ENCODE measurements around the gene ARHGEF9. TPM values are rescaled to one million over a fixed set of nuclear protein-coding genes. Genes with fewer than 3 reads are reported as not detected.

The ARHGEF9 gene
- total and polyA plus RNA-seq, 2 of the 8 experiments (the other 6 are each of a cell fraction or from before 2014, with no cell fraction given): 28.7 to 31.8 TPM

DNA sequence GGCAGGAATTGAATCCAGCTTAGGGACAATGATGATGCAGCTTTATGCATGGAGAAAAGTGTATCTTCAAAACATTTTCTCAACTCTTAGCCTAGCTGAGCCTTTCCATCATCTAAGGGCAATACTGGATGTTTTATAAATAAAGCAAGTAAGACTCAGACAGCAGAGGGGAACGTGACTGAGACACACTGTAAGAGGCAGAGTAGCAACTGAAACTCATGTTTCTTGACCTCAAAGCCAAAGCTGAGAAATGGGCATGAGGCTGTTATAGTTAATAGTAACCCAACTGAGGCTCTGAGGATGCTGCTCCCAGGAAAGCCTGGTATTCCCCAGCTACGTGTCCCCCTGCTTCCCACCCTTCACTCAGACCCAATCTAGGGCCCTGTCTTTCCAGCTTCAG lies 44.6 kb downstream of the ARHGEF9 start:
- no peak overlapping the region for H3K4me3 ChIP-seq (ENCODE audit: extremely low read depth in 1 of 4, insufficient read depth in 2 of 4, low read depth in 3 of 4, low read length in 4 of 4)
- no peak overlapping the region for H3K18ac ChIP-seq (ENCODE audit: extremely low read depth, low read length)
- H3K36me3 ChIP-seq (ENCODE audit: control insufficient read depth in 2 of 4, insufficient read depth in 4 of 4, low read length in 3 of 4): no peaks in the 10 kb centered on the region
- no peak overlapping the region for H2AFZ ChIP-seq (ENCODE audit: low read length)
- no peak overlapping the region for H2BK15ac ChIP-seq (ENCODE audit: low read length)
- H4K8ac ChIP-seq (ENCODE audit: extremely low read depth, insufficient read depth, low read length): no peak overlapping the region
- H3K79me1 ChIP-seq (ENCODE audit: low read depth, low read length): 0 out of 2 replicates have a peak, but pooled peaks cover 3% of the 10 kb centered on the region
- H4K5ac ChIP-seq (ENCODE audit: insufficient read length, low read depth, low read length): no peak overlapping the region
- CTCF ChIA-PET (ENCODE audit: partially characterized antibody): interaction anchor here (0.7 to 1.3 kb wide), 4 partner anchors 10 to 20 kb away, joined by 3 read pairs; no protein-coding TSS in a partner anchor
- H3K4ac ChIP-seq (replicated peaks; ENCODE audit: insufficient read length, low read depth, low read length): no peak overlapping the region
- no peaks in the 10 kb centered on the region for H3K23me2 ChIP-seq (ENCODE audit: low read depth, low read length)
- FAIRE-seq (no peak), DNase-seq (ENCODE audit: low read depth in 1 of 2, low spot score in 2 of 2) (no peak)
- no peak overlapping the region for H3K56ac ChIP-seq (replicated peaks; ENCODE audit: insufficient read length, low read depth, low read length)
- WGBS, 2 experiments (ENCODE audit: extremely low coverage in 1 of 2, insufficient coverage in 1 of 2, insufficient read length in 1 of 2, insufficient replicate concordance in 2 of 2, low coverage in 1 of 2, low lambda C conversion rate in 2 of 2, missing lambda C conversion rate in 1 of 2): 82% methylated on average over 2 of the region's 2 CpGs; no CpG with 5 or more reads in 1 of the 2 experiments
- no peak overlapping the region for H4K91ac ChIP-seq (replicated peaks; ENCODE audit: insufficient read length, low read length)
- H2BK20ac ChIP-seq (ENCODE audit: low read length): no peak overlapping the region
- no peak overlapping the region for H3K27ac ChIP-seq (ENCODE audit: low read depth, low read length)
- no peak overlapping the region for H2AK5ac ChIP-seq (ENCODE audit: low read depth, low read length)
- H3K9ac ChIP-seq (replicated peaks in 1 of 4; ENCODE audit: extremely low read depth in 1 of 4, low read depth in 3 of 4, low read length in 3 of 4): no peak overlapping the region
- no peak overlapping the region for H3K23ac ChIP-seq (ENCODE audit: insufficient read length)
- no peak overlapping the region for H2BK5ac ChIP-seq (ENCODE audit: low read depth, low read length)
- no peak overlapping the region for H2BK12ac ChIP-seq (ENCODE audit: low read depth, low read length)
- no peaks in the 10 kb centered on the region for H3K27me3 ChIP-seq (replicated peaks in 1 of 4; ENCODE audit: control insufficient read depth in 3 of 4, extremely low read depth in 1 of 4, insufficient read depth in 3 of 4, low read length in 3 of 4)
- H4K20me1 ChIP-seq (replicated peaks in 1 of 2; ENCODE audit: control insufficient read depth in 1 of 2, insufficient read depth in 2 of 2, low read length in 2 of 2): peaks cover 0 to 9% of the 10 kb centered on the region in 2 experiments
- POLR2A ChIA-PET (ENCODE audit: partially characterized antibody): interaction anchor here (0.9 to 1.1 kb wide), 2 partner anchors 12 kb away, joined by 3 read pairs; no protein-coding TSS in a partner anchor
- no peak overlapping the region for H2BK120ac ChIP-seq (replicated peaks; ENCODE audit: low read depth, low read length)
- H3K9me3 ChIP-seq (ENCODE audit: insufficient read depth in 2 of 2, low read depth in 1 of 2, low read length in 1 of 2): no peaks in the 10 kb centered on the region
- peaks cover 0 to 71% of the 10 kb centered on the region in 2 experiments; a peak in 2 of 4 replicates for H3K79me2 ChIP-seq (ENCODE audit: control insufficient read depth in 1 of 2, insufficient read depth in 2 of 2, low read length in 2 of 2)
- no peaks in the 10 kb centered on the region; a peak in 1 of 7 replicates for H3K4me1 ChIP-seq (replicated peaks in 1 of 4; ENCODE audit: control insufficient read depth in 3 of 4, insufficient read depth in 4 of 4, low read length in 3 of 4)
- H3K14ac ChIP-seq (ENCODE audit: insufficient read length): no peak overlapping the region
- H3K4me2 ChIP-seq (ENCODE audit: insufficient read depth in 1 of 2, low read depth in 2 of 2, low read length in 2 of 2): no peak overlapping the region
- TF ChIP-seq POLR2AphosphoS5 (IDR thresholded peaks at IDR 0.05; ENCODE audit: low read depth, low read length) (no peak), RNF2 (IDR thresholded peaks at IDR 0.05; ENCODE audit: borderline replicate concordance, low read depth, low read length, missing control alignments, poor library complexity, severe bottlenecking) (no peak), CEBPB (IDR thresholded peaks at IDR 0.05; ENCODE audit: low read depth, low read length) (no peak), YY1 (IDR thresholded peaks at IDR 0.05; ENCODE audit: low read depth, low read length) (no peak), CTBP2 (IDR thresholded peaks at IDR 0.05; ENCODE audit: borderline replicate concordance, insufficient read depth, insufficient read length, low read length) (no peak), EZH2 (IDR thresholded peaks at IDR 0.05; ENCODE audit: low read depth, low read length, severe bottlenecking) (no peak), MAFK (IDR thresholded peaks at IDR 0.05; ENCODE audit: low read depth, low read length) (no peak), KDM5A (IDR thresholded peaks at IDR 0.05; ENCODE audit: low read length) (no peak), ASH2L (IDR thresholded peaks at IDR 0.05; ENCODE audit: low read length) (no peak), BACH1 (IDR thresholded peaks at IDR 0.05; ENCODE audit: low read length) (no peak), PHF8 (conservative IDR thresholded peaks at IDR 0.05; ENCODE audit: low read depth, low read length) (no peak), ZNF274 (IDR thresholded peaks at IDR 0.05; ENCODE audit: borderline replicate concordance, extremely low read depth, low read length) (no peak), CBX8 (IDR thresholded peaks at IDR 0.05; ENCODE audit: borderline replicate concordance, low read depth, low read length) (no peak), BCL11A (IDR thresholded peaks at IDR 0.05; ENCODE audit: low read depth in 2 of 2, low read length in 2 of 2) (no peak), NRF1 (IDR thresholded peaks at IDR 0.05; ENCODE audit: low read depth, low read length) (no peak)
